Amniotic epithelial cell (primary cell): Measurements from ENCODE around the gene NDST1.

ENCODE experiments used
- DNase-seq: peaks from one replicate; pipeline ENCODE4 v3.0.0-alpha.2; 2010; ENCODE audit warnings: low read depth

The NDST1 gene

DNA sequence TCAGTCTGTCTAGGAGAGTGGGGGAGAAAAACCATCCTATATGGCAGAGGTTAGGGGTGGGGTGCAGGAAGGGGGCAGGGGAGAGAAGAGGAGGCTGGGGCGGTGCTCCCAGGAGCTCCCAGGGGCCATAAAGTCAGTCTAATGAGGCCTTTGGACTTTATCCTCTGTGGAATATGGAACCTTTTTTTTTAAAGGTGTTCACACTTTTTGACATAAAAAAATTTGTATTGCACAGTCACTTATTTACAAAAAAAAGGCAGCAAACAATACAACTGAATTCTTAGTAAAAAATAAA lies 80.6 kb downstream of the NDST1 start:
- no peak for DNase-seq

DNA sequence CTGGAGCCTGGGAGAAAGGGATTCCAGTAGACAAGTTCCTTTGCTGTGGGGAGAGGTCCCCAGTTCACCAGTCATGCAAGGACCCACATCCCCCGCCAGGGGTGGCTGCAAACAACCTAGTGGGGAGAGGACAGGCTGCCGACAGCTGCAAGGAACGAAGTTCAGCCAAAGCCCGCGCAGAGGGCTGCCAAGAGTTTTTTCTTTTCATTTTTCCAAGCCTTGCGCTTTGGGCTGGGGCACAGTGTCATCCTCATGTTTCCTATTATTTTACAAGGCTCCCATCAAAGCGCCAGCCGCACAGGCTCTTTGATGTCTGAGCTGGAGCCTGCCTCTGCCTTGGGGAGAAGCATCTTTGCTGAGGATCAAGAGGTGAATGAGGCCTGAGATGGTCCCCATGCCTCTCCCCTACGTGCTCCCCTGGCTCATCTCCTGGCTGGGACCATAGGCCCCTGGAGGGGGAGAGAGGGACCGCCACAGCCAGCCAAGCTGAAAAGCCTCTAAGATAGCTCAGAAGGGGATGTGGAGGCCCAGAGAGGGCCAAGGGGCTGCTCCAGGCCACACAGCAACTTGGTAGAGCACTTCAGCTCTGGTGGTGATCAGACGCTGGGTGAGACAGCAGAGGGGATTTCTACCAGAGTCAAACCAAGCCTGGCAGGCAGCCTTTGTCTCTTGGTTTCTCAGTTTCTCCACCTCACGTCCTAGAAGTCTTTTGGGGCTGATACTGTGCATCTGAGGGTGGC lies 82.1 kb downstream of the NDST1 start:
- DNase-seq = no peak

DNA sequence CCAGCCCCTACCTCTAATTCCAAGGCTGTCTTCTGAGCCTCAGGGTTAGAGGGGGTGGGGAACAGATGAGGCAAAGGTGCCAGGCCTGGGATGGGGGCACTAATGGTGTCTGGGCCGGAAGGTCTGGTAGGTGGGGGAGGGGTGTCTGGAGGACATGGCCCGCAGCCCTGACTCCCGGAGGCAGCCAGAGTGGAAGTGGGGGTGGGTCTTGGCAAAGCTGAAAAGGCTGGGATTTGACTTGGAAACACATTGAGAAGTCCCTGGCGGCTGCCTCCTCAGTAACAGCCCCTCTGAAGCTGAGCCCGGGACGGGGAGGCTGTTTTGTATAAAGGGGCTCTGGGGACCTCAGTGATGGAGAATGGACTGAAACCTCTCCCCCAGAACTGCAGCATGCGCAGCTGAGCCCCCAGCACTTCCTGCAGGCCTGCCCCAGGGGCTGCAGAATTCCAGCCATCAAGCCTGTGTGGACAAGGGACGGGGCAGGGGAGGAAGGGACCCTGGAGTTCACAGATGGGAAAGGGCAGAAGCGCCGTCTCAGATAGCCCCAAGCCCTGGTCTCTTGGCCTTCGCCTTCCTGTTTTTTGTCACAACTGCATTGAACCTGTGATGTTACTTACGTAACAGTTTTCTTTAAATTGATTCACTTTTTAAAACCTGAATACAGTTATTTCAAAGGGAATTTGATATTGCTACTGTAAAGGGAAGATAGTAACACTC lies 83.2 kb downstream of the NDST1 start:
- DNase-seq = no peak

DNA sequence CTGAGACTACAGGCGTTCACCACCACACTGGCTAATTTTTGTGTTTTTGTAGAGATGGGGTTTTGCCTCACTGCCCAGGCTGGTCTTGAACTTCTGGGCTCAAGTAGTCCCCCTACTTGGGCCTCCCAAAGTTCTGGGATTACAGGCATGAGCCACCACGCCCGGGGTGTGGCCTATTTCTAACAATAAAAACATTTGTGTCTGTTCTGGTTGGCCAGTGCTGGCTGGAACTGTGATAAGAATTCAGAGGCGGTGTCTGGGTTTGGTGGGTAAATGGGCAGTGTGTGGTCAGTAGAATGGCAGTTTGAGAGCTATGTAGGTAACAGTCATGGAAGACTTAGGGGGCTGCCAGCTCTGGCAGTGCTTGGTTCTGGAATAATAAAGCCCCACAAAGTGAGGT lies 85.7 kb downstream of the NDST1 start:
- DNase-seq = no peak

DNA sequence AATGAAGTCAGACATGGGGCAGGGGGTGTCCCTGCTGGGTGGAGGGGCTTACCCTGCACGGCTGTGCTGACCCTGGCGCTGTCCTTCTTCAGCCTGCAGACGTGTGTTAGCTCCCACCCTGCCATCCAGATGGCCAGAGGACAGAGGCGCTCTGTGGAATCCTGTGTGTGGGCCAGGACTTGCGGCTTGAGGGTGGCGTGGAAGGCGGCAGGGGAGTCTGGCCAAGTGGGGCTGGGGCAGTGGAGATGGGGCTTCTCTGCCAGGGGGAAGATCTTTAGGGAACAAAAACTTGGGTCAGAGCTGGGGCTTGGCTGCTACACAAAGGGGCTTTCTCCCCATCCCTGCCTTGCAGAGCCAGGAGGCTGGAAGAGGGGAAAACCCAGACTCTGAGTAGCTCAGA lies 86.1 kb downstream of the NDST1 start:
- DNase-seq = no peak

DNA sequence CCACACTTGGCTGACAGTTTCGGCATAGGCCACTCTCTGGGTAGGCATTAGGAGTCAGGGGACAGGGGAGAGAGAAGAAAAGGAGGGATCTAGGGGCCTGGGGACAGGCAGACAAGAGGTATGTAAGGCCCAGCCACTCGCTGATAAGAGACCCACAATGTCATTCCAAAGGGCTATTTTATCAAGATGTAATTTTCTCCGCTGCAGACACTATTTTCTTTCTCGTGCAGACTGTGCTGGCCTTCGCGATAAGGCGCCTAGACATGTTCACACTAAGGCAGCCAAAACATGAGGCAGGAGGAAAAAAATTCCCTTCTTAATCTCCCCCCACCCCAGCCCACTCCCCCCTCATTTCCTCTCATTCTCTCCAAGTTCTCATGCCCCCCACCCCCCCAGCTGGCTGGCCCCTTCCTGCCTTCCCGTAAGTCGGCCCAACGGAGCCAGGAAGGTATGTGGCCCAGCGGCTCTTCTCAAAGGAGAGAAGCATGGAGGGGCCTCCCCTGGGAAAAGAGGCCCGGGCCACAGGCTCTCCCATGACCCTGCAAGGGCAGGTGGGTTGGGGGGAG lies 87.6 kb downstream of the NDST1 start:
- peak; percentile 59 for DNase-seq

DNA sequence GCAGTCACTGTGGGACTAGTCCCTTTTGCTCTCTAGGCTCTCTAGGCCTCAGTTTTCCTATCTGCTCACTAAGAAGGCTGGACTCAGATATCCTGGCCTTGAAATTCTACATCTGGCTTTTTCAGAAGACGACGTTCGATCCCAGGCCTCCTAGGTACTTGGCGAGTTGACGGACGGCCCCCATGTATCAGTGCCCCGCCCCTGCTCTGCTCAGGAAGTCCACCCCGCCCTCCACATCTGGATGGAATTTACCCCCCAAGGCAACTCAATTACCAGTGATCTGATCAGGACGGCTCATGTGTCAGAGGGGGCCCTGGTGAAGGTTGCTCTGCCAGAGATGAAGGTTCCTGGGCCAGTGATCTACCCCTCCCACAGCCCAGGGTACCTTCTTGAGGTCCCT lies 88.4 kb downstream of the NDST1 start:
- no peak for DNase-seq

DNA sequence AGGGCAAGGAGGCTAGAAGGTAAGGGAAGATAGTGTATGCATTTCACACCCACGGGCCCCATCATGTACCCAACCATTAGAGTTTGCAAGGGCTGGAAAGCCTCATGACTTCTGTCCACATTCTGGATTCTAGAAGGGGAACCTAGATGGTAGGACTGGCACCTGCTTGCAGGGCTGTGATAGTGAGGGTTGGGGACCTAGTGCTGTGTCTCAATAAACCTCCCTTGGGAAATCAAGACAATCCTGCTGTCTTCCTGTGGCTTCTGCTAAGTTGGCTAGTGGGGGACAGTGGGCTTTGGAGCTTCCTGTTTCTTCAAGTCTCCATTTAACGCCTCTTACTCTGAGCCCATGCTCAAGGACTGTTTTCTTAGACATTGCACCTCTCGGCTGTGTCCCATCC lies 88.9 kb downstream of the NDST1 start:
- no peak for DNase-seq

DNA sequence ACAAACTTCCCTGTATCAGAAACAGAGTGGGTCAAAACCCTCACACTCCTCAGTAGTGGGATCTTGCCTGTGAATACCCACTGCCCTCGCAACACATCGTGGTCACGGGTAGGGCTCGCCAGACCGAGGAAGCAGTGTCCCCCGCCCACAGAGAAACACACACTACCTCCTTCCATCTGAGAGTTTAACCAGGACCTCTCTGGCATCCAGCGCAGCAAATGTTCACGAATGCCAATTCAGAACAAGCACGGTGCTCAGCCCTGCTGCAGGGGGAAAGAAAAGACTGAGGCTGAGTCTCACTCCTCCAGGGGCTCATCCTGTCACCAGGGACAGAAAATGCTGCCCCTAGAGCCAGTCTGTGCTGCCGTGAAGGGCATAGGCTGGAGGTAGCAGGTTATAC lies 90.1 kb downstream of the NDST1 start:
- DNase-seq = no peak

DNA sequence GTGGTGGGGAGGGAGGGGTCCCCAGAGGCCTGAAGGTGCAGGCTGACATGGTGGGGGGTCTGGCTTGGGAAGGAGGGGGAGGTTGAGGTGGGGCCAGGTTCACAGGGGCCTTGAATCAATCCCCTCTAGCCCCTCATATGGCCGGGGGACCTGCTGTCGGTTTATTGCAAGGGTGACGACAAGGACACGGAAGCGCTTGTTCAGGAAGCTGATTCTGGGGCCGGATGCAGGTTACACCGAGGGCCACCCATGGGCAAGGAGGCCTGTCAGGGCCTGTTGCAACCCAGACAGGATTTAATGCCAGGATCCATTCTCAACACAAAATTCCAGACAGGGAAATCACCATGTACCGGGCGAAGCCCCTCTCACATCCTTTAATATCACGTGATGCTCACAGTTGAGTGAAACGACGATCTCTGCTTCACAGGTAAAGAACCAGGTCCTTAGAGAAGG lies 90.9 kb downstream of the NDST1 start:
- DNase-seq = no peak

DNA sequence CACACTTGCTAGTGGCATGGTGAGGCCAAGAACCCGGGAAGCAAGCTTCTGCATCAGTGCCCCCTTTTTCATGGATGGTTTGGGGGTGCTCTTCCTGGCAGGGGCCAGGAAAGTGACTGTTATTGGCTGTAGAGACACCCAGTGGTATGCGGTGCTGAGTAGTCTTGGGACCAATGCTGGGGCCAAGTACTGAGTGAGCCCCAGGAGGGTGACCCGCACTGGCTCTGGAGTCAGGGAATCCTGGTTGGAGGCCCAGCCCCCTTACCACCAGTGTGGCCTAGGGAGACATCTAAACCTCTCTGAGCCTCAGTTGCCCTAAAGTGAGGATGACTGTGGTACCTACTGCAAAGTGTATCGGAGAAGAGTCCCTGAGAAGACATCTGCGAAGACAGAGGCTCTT lies 91.3 kb downstream of the NDST1 start:
- no peak for DNase-seq

DNA sequence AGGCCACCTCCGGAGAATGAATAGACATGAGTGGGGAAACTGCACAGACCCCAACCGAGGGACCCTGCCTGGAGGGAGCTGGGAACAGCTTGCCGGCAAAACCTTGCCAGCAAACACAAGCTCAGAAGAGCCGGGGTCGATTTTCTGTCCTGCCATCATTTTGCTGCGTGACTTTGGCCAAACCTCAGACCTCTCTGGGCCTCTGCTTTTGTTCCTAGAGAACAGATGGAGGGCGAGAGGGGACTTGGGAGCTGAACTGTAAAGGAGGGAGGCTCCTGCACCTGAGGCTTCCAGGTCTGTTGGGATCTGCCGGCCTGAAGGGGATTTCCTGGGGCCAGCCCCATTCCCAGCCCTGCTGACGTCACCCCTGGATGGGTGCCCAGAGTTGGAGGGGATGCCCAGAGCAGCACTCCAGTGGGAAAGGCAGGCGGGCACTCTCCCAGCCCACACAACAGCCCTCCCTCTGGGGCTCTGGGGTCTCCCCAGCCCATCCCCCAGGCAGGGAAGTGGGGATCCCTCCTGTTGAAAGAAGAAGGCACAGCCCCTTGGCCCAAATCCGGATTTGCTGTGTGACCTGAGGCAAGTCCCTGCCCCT lies 92.1 kb downstream of the NDST1 start:
- DNase-seq = peak; percentile 70

DNA sequence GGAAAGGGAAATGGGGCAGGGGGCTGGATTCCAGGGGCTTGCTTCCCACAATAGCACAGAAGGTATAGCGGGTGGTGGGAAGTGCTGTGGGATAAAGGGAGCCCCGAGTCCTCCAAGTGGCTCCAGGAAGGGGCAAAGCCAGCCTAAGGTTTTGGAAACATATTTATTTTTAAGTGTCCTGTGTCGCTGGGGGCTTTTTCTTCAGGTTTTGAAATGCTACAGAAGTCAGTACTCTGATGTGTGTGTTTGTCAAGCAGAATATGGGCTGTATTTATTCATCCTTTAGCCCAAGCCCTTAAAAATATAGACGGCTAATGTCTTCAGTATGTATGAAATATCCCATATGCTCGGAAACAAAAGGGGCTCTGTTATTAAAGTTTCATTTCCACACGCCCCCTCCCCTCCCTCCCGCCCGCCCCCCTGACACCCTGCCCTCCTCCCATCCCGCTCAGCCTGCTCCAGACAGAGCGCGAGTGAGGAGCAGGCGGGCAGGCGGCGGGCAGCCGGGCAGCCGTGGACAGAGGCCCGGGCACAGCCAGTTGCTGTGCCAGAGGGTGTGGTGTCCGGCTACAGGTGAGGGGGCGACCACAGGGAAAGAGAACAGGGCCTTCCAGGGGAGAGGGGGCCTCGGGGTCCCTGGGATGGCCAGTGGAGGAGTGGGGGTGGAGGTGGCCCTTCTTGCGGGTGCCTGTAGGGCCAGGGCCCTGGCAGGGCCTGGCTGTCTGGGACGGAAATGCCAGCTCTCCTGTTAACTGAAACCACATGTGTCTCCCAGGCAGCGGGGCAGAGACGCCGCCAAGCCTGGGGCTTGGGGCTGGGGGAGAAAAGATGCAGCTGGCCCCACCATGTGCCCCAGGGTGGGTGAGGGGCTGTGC lies 92.9 kb downstream of the NDST1 start:
- DNase-seq = no peak

DNA sequence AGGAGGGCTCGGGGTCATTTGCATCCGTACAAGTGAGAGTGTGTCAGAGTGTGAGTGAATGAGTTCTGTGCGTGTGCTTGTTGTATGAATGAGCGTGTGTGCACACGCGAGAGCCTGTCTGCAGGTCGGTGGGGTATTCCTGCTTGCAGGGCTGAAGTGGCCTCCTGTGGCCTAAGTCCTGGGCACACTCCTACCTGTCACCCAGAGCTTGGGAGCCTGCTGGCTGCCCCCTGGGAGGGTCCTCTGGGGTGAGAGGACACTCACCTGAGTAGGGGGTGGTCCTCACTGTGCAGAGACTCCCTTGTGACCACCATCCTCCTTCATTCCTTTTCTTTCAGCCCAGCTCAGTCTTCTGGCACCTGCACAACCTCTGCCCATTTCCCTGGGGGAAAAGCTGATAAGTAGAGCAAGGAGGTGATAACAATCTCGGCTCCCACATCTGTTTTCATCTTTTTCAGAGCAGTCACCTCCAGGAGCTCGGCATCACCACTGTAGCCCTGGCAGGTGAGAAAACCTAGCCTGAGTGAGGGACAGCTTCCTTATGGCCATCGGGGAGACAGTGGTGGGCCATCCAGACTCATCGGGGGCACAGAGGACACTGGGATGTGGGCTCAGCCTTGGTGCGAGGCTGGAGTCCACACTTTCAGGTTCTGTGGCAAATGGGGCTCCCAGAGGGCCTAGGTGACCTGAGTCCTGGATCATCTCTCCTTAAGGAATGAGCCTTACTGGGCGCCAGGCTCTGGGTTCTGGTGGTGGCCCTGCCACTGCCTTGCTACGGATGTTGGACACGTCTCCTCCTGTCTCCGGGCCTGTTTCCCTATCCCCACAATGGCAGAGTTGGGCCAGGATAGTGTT lies 93.8 kb downstream of the NDST1 start:
- no peak for DNase-seq

DNA sequence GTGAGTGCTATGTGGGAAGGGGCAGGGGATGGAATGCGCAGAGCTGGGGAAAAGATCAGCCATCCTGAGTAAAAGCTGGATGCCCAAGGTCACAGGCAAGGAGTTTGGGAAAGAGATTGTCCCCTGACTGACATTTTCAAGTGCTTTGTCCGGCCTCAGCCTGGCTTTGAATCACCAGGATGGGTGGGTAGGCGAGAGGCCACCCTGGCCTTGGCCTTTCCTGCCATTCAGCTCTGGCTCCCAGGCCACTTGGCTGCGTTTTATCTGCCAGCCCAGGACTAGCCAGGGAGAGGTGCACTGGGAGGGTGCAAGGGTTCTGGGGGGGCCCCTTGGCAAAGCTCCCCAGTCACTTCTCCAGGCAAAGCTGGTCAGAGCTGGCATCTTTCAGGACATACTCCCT lies 95.1 kb downstream of the NDST1 start:
- no peak for DNase-seq

DNA sequence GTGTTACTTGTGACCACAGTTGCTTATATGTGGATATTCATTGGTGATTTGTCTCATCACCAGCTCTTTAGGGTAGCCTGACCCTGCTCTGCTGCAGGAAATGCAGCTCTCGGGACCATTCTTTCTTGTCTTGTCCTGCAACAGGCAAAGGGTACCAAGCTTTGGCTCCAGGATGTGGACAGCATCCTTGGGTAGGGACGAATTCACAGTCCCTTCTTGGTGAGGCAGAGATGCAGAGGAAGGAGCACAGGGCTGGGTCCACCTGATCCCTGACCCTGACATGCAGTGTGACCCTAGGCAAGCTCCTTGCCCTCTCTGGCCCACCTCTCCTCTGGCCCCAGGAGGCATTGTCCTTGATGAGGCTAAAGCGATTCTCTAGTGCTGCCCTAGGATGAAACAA lies 95.6 kb downstream of the NDST1 start:
- DNase-seq = no peak

DNA sequence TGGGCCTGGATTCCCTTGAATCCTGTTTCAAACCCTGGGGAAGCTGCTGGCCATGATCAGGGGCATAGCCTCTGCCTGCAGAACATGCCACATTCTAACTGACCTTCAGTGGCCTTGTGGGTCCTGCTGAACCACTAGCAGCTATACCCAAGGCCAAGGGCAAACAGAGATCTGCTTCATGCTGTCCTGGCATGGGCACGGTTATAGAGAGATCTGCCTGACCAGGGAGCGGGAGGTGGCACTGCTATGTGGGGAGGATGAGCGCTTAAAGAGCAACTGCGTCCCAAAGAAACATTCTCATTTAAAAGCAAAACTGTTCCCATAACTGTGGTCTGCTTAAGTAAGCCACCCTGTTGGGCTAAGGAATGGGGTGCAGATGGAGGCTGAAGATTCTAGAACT lies 96.1 kb downstream of the NDST1 start:
- no peak for DNase-seq

DNA sequence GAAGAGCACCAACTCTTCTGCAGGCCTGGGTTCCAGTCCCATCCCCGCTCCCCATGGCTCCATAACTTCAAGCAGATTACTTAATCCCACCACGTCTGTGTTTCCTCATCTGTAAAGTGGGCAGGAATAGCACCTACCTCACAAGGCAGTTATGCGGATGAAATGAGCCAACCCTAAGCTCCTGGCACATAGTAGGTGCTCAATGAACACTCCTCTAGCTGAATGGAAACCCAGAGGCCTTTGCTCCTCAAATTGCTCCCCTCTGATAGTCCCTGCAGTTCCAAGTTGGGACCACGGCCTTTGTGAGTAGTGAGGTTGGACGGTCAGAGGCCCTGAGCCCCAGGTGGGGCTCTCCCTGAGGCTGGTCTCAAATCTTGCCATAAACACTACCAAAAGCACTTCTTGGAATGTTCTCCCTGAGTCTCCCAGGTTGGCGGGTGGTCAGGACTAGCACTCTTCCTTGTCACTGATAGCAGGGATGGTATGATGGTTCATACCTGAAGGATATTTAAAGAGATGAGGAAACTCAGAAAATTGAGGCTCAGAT lies 97.0 kb downstream of the NDST1 start:
- no peak for DNase-seq

DNA sequence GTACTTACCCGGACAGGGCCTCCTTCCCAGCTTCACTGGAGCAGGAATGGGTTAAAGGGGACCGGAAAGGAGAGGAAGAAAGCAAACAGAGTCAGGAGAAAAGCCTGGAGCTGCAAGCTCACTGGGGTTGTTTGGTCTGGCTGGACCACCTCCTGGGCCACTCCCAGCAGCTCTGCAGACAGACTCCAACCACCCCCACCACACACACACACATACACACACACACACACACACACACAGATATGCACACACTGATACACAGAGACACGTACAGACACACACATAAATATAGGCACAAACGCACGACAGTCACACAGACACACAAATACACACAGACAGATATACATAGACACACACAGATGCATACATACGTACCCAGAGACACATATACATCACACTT lies 97.6 kb downstream of the NDST1 start:
- no peak for DNase-seq

DNA sequence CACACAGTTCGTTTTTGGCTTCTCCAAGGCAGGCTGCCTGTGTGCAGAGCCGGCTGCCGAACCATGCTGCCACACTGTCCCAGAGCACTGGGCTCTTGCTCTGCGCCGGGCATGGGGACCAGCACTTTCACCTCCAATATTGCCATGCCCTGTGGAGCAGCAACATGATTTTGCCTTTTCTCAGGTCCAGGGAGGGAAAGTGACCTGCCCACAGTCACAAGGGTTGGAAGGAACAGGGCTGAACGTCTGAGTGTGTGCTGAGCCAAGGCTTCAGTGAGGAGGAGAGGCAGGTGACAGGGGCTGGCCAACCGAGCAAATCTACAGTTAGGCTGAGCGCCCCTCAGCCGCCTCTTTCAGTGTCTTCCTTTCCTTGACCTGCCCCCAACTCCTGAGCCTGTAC lies 98.5 kb downstream of the NDST1 start:
- DNase-seq = no peak

DNA sequence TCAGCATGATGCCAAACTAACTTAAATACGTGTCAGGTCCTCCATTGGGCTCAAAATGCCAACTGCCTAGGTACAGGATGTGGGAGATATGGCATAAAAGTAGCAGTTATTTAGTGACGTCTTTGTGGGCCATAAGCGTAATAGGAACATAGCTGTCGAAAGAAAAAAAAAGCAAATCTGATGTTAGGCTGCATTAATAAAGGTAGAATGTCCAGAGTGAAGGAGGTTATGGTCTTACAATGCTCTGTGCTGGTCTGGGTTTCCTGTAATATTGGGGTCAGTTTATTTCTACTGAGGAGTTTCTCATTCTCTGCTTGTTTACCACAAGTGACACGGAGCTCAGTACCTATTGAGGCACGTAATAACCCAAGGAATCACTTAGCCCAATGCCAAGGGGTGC lies 99.2 kb downstream of the NDST1 start:
- no peak for DNase-seq
